ENCODE measurements around the gene MOB2.

MOB2 gene

GRCh38 chr11:1486054-1486825, at the start of gene MOB2:
MOB2 (minus strand) TSS chr11:1486779; CDS start chr11:1486556, 223 bp downstream.
- no peak for DNase-seq (ENCODE audit: low read depth in 2 of 2)

GRCh38 chr11:1534682-1535081, 48.1 kb upstream of the MOB2 start:
- DNase-seq (ENCODE audit: low read depth in 2 of 2): no peak

GRCh38 chr11:1534171-1534570, 47.6 kb upstream of the MOB2 start:
- no peak for DNase-seq (ENCODE audit: low read depth in 2 of 2)

GRCh38 chr11:1533342-1533725, 46.8 kb upstream of the MOB2 start:
- no peak for DNase-seq (ENCODE audit: low read depth in 2 of 2)

DNA sequence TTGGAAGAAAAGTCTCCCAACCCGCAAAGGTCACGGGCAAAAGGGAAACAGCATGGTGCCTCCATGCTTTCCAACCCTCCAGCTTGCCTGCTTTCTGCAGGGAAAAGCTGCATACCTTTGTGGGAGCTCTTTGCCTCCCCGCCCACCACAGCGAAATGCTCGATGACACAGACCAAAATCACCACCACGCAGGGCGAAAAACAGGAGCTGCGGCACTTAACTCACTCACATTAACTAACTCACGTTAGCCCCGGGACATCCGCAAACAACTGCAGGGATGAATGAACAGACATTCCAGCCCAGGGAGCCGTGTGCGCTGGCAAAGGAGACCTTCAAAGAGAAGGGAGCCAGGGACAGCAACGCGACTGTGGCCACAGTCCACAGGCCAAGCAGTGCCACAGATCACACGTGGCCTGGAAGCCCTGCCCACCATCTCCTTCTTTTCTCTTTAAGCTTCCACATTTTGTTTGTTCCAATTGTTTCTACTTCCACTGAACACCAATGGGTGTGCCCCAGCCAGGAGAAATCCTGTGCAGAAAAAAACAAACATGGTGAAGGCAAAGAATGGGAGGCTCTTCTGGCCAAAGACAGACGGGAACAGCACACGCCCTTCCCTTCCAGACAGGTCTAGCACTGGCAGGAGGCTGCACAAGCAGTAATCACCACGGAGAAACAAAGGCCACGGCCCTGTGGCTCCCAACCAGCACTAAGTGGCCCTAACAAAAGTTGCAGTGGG, 46.2 kb upstream of the MOB2 start:
- DNase-seq (ENCODE audit: low read depth in 2 of 2): no peak

- no peak for DNase-seq (ENCODE audit: low read depth in 2 of 2)
Measured at GRCh38 chr11:1532014-1532586, 45.5 kb upstream of the MOB2 start.

- no peak for DNase-seq (ENCODE audit: low read depth in 2 of 2)
Measured at GRCh38 chr11:1531449-1532013, 45.0 kb upstream of the MOB2 start.

GRCh38 chr11:1530686-1531448, 44.3 kb upstream of the MOB2 start:
- no peak for DNase-seq (ENCODE audit: low read depth in 2 of 2)

- DNase-seq (ENCODE audit: low read depth in 2 of 2): no peak
Measured at GRCh38 chr11:1529774-1530173, 43.2 kb upstream of the MOB2 start.

DNA sequence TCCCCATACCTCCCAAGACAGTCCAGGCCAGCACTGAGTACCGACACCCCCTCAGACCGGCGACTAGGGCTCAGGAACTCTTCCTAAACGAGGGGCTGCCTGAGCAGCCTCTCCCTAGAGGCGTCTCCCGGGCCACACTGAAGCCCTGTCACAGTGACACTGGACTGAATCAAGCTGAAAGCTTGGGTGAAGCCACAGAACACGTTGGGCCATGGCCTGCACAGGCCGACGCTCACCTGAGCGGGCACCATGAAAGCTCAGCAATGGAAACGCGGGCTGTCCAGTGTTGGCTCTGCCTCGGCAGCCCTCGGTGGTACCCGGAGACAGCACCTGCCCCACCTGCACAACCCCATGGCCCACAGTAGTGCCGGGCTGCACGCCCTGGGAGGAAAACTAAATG, 42.7 kb upstream of the MOB2 start:
- DNase-seq (ENCODE audit: low read depth in 2 of 2): no peak

- DNase-seq (ENCODE audit: low read depth in 2 of 2): no peak
Measured at GRCh38 chr11:1528710-1529109, 42.1 kb upstream of the MOB2 start.

GRCh38 chr11:1526785-1527184, 40.2 kb upstream of the MOB2 start:
- no peak for DNase-seq (ENCODE audit: low read depth in 2 of 2)

- DNase-seq (ENCODE audit: low read depth in 2 of 2): no peak
Measured at GRCh38 chr11:1523779-1524178, 37.2 kb upstream of the MOB2 start.

- DNase-seq (ENCODE audit: low read depth in 2 of 2): no peak
Measured at GRCh38 chr11:1523077-1523476, 36.5 kb upstream of the MOB2 start.

DNA sequence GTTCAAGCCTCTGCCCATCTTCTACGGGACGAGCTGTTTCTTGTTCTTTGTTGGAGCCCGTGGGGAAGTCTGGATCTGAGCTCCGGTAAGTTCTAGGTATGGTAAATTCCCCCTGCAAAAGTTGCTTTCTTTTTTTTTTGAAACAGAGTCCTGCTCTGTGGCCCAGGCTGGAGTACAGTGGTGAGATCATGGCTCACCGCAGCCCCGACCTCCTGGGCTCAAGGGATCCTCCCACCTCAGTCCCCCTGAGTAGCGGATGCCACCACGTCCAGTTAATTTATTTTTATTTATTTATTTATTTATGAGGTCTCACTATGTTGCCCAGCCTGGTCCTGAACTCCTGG, 35.5 kb upstream of the MOB2 start:
- no peak for DNase-seq (ENCODE audit: low read depth in 2 of 2)

GRCh38 chr11:1521382-1522080, 35.0 kb upstream of the MOB2 start:
- no peak for DNase-seq (ENCODE audit: low read depth in 2 of 2)

DNA sequence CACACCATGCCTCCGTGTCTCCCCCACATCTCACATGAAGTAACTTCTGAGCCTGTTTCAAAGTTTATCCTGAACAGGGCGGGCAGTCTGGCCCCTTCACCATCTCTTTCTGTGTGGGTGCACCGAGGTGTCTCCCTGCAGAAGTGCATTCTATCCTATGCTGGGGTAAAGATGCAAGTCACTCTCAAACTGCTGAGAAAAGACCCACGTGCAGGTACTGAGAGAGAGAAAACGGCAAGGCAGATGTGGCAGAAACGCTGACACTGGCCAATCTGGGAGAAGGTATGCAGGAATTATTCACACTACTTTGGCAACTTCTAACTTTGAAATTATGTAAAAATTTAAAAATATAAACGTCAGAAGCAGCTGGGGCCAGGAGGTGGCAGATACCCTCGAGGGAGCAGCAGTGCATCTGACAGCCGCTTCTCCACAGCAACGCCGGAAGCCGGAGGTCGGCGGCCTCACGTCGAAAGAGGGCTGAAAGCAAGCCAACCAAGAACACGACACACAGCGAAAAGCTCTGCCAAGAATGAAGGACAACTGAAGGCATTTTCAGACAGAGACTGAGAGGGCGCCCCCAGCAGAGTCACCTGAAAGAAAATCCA, 34.2 kb upstream of the MOB2 start:
- no peak for DNase-seq (ENCODE audit: low read depth in 2 of 2)

GRCh38 chr11:1520209-1520662, 33.7 kb upstream of the MOB2 start:
- no peak for DNase-seq (ENCODE audit: low read depth in 2 of 2)

DNA sequence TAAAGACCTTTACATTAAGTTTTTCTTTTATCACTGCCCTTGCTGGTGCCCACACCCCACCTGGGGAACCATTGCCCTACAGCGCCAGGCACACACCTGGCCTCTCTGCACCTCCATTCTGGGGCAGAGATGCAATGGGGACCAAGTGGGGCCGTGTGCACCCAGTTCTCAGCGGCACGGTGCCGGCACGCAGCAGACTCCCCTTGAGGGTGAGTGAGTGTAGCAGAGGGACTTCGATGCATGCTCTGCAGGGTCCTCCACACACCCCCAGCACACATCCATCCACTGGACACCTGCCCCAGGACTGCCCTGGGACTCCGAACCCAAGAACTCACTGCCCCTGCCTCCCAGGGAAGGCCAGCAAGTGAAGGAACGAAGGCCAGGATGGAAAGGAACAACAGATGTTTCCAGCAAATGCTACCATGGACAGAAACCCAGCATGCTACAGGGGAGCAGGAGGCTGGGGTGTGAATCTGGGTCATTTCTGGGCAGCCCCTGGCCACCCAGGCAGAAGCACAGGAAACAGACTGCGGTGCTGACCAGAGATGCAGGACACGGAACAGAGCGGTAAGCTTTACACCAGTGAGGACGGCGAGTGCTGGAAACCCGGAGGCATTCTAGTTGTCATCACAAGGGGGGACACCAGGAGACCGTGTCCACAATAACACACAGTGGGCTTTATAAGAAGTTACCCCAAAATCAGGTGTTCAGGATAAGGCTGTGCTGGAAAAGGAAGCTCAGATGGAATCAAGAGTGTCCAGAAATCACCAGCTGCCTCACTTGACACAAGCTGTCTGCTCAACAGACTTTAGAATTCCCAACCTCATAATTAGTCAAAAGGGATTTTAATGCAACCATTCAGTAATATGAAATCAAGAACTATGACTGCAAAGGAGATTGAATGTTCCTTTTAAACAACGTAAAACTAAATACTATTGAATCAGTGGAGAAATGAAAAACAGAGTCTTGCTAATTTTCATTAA, 32.7 kb upstream of the MOB2 start:
- no peak for DNase-seq (ENCODE audit: low read depth in 2 of 2)

DNA sequence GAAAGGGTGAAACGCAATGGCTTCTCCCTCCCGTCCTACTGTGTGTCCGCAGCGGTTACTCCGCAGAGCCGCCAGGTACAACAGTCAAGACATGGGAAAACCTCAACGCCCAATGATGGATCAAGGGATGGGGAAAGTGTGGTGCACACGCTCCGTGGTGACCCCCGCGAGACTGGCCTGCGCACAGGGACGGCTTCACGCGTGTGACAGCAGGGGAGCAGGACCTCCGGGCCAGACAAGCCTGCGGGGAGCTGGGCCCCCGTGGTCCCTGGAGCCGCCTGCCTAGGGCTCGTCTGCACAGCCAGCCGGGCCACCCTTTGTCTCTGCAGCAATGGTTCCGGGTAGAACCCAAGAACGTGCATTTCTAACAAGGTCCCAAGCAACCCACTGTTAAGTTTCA, 31.7 kb upstream of the MOB2 start:
- DNase-seq (ENCODE audit: low read depth in 2 of 2): no peak

Measured in stimulated activated CD8-positive, alpha-beta memory T cell treated with anti-CD3 and anti-CD28 coated beads, Interleukin-2, amount 100 ng/mL, for 1 hour (primary cell).